ENCODE results near the gene MPO.

GRCh38 chr17:58313815-58314705, 33.3 kb upstream of the MPO start:
- TF ChIP-seq POLR2AphosphoS5 (IDR thresholded peaks at IDR 0.05; ENCODE audit: low read depth, low read length) (no peak), CTCF (IDR thresholded peaks at IDR 0.05 in 2 of 3, conservative IDR thresholded peaks at IDR 0.05 in 1 of 3; ENCODE audit: borderline replicate concordance in 1 of 3, insufficient read depth in 1 of 3, low read depth in 2 of 3, low read length in 2 of 3) (no peak), SP1 (IDR thresholded peaks at IDR 0.05; ENCODE audit: low read depth) (no peak), POLR2A (IDR thresholded peaks at IDR 0.05; ENCODE audit: borderline replicate concordance, extremely low read depth, insufficient read depth, insufficient read length) (no peak), EZH2phosphoT487 (IDR thresholded peaks at IDR 0.05; ENCODE audit: borderline replicate concordance) (no peak), ZNF274 (IDR thresholded peaks at IDR 0.05; ENCODE audit: low read depth, low read length) (no peak), ZFX (IDR thresholded peaks at IDR 0.05) (no peak)
